Left renal pelvis (tissue), 4 donors: ENCODE data around the gene TPT1. TPM values are rescaled to one million over a fixed set of nuclear protein-coding genes. Genes with fewer than 3 reads are reported as not detected.

Experiments
- DNase-seq, 4 donors: peaks; one replicate each; pipeline ENCODE4 v3.0.0-alpha.2; 2013; ENCODE audit warnings: low read depth in 4 of 4, low spot score in 3 of 4
- polyA plus RNA-seq, 4 donors: library from polyadenylated mRNA; unstranded; fragments of 120-200 nt; gene quantifications; one replicate each; pipeline ENCODE4 v1.2.1, GENCODE V29; 2013; ENCODE audit not compliant: insufficient read length in 4 of 4

The TPT1 gene
- polyA plus RNA-seq, 4 donors = 6,105 to 7,239 (median 6,814) TPM

- DNase-seq = no peak
Measured at GRCh38 chr13:45336025-45336800, 4.8 kb downstream of the TPT1 start.

DNA sequence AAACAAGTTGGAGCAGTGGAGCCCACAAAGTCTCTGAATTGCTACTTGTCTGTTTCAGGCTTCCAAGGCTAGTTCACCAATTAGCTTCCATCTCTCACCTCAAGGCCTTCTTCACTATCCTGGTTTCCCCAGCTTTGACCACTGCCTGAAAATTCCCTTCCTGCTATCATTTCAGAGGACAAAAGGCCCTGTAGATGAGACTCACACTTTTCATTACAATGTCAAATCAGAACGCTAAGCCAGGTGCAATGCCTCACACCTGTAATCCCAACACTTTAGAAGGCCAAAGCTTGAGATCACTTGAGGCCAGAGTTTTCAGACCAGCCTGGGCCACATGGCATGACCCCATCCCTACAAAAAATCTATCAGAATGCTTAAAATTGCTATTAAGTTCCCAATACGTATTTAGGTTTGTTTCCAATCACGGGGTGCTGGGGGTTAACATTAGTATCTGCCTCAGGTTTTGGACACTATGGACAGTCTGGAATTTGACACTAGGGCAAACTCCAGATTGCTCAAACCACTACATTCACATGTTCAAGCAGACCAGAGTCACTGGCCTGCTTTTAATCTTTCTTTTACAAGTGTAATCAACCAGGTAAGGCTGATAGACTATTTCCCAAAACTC is 5.5 kb downstream of the TPT1 start:
- no peak for DNase-seq

GRCh38 chr13:45333977-45334922 is 6.7 kb downstream of the TPT1 start:
- DNase-seq = no peak

DNA sequence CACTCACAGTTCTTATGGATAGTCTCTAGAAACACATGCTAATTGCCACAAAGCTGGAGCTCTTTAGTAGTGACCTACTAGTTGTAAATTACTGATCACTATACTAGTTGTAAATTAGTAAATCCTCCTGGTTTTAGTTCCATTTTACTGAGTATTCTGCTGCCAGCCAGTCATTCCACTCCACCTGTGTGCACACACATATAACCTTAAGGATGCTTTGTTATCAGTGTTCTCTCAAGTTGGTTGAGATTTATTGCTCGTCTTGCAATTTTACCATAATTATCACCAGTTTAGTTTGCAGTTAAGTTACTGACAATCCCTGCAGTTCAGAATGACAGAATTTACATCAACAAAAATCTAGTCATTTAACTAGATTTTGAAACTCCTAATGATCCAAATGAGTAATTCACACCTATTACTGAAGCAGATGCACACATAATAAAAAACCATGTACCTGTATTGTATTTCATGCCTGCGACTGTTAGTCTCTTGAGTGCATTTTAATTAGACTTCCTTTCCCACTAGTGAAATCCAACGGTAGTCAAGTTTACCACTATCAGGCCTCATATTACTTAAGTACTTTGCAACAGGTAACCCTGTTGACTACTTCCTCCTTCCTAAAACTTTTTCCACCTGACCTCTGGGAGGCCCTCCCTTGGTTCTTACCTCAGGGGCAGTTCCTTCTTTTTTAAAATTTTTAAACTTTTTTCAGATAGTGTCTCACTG is 7.6 kb downstream of the TPT1 start:
- no peak for DNase-seq

DNA sequence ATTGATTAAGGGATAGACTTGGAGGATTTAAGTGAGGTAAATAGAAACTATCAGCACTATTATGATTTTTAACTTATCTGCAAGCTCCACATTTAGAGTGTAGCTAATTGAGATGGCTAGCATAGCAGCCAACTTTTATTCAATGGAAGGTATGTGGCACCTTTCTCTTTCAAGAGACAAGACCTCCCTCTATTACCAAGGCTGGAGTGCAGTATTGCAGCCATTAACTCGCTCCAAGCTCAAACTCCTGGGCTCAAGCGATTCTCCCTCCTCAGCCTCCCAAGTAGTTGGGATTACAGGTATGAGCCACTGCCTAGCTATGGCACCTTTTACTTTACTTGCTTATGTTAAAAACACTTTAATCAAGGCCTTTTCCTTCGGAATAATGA is 8.2 kb downstream of the TPT1 start:
- no peak for DNase-seq

- DNase-seq = no peak
Measured at GRCh38 chr13:45332036-45332830, 8.8 kb downstream of the TPT1 start.

DNA sequence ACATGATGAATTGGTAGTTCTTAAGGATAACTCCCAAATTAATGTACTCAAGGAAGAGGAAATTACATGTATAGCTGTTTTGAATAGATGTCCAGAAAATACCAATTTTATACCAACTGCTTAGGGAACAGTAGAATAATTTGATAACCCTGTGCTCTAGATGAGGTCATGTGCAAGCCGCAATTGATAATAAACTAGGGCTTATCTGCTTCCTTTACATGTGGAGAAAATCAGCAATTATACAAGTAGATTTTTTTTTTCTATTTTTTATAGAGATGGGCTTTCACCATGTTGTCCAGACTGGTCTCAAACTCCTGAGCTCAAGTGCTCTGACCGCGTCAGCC is 9.3 kb downstream of the TPT1 start:
- DNase-seq = no peak

GRCh38 chr13:45331123-45331619 is 9.8 kb downstream of the TPT1 start:
- no peak for DNase-seq

GRCh38 chr13:45328661-45329111 is 12.3 kb downstream of the TPT1 start:
- DNase-seq = no peak

- no peak for DNase-seq
Measured at GRCh38 chr13:45327253-45327955, 13.6 kb downstream of the TPT1 start.

GRCh38 chr13:45325806-45326205 is 15.2 kb downstream of the TPT1 start:
- DNase-seq = no peak

DNA sequence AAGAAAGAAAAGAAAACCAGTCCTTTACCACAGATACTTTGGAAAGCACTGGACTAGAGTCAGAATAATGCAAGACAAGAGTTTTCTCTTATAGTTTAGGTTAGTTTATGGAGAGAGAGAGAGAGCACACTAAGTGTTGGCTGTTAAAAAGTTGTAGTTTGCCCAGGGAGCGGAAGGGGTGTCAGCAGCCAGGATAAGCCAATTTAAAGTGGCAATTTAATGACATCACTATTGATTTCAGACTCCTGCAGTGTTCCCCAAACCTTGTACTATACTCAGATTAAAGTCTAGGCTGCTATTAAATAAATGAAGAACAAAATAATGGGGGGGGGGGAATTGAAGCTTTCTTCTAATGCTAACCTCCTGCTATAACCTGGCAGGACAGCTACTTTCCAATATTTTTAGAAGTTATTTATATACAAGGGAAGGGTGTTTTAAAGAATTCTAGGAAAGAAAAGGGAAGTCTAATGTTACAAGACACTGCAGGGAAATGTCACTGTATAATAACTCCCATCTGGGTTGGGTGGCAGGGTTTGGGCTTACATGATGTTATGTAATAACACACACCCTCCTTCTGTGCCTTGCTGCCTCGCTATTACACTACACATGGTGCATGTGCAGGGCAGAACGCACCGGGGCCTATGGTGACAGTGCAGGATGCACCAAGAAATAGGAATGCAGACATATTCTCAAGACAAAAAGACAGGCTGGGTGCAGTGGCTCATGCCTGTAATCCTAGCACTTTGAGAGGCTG is 19.9 kb downstream of the TPT1 start:
- no peak for DNase-seq

DNA sequence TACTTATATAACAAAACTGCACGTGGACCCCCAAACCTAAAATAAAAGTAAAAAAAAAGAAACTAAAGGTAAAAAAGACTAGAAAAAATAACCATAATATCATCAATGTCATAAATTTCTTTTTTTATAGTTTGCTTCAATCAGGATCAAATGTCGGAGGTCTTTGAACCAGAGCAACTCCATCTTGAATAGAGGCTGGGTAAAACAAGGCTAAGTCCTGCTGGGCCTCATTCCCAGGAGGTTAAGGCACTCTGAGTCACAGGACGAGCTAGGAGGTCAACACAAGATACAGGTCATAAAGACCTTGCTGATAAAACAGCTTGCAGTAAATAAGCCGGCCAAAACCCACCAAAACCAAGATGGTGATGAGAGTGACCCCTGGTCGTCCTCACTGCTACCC is 24.0 kb downstream of the TPT1 start:
- DNase-seq = no peak

DNA sequence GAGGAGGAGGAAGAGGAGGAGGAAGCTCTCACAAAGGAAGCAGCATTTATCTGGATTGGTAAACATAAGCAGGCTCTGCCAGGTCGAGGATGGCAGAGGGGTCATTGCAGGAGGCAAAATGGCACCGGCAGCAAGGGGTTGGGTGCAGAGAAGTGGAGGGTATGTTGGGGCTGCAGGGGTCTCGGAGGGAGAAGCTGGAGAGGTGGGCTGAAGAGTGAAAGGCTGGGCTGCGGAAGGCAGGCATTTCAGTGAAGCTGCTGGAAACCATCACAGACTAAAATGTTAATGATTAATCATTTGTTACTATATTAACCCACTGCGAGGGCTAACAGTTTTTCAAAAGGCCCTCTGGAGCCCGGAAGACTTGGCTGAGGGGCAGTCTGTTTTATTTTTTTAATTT is 24.6 kb downstream of the TPT1 start:
- DNase-seq = no peak

- no peak for DNase-seq
Measured at GRCh38 chr13:45315520-45316167, 25.3 kb downstream of the TPT1 start.

- DNase-seq = no peak
Measured at GRCh38 chr13:45314822-45315221, 26.2 kb downstream of the TPT1 start.

DNA sequence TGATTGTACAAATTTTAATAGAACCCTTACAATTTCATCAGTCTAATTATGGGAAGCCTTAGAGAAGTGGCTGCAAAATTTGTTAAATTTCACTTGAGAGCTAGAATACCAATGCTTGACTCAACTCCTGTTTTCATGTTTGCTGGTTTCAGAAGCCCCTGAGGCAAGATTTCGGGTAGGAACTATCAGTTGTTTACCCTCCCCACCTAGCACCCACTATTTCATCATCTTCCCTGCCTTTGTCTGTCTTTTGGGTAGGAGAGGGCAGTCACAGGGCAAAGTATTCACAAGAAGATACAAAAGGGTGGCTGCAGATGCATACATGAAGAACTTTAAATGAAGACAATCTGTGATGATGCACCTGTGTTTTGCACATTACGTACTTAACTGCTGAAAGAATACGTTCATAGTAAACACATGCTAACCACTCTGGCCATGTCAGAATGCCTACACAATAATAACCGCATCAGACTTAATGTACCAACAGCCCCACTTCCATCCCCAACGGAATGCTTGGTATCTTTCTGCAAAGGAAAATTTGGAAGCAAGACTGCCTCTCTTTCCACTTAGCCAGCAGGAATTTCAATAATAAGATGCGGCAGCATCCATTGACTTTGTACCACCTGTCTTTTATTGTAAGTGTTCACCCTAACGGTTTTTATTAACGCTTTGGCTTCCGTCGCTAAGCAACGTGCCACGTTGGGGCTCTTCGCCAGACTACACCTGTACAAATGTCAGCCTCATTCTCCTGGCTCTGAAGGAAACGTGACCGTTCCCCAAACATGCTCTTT is 30.4 kb downstream of the TPT1 start:
- no peak for DNase-seq
